A673 (cell line): Measurements from ENCODE around the gene CYTH3. TPM values are rescaled to one million over a fixed set of nuclear protein-coding genes. Genes with fewer than 3 reads are reported as not detected.
A peak's percentile ranks its signal among the peaks of the same experiment; 100 is the strongest.

Experiments used
- BruUV-seq: library from RNA; stranded (reverse); fragments of 400-500 nt; replicated peaks from 2 replicates; lab custom pipeline; 2021; lab: Mats Ljungman, UMichigan
- CTCF ChIA-PET: fragments of 300-600 bp; sonication (Branson Sonifier 250); formaldehyde crosslinking; loops from one replicate; lab custom pipeline; 2022; ENCODE audit warnings: antibody characterized with exemption; lab: Charles Lee
- POLR2A ChIA-PET: fragments of 300-600 bp; sonication (Branson Sonifier 250); formaldehyde crosslinking; loops from one replicate; lab custom pipeline; 2022; ENCODE audit warnings: antibody characterized with exemption; ENCODE audit not compliant: low non-redundant PET; lab: Charles Lee
- DNase-seq: peaks from one replicate; pipeline ENCODE4 v3.0.0-alpha.2; 2015; ENCODE audit warnings: low spot score
- H3K27ac ChIP-seq: fragments of 200-600 bp; sonication (generic); 2 replicates; pipeline ENCODE4 v1.5.1; 2016; ENCODE audit warnings: mixed run types, low read depth, mild to moderate bottlenecking, mixed read lengths, antibody characterized with exemption, low read length; ENCODE audit not compliant: poor library complexity, severe bottlenecking
- H3K27me3 ChIP-seq: fragments of 200-600 bp; sonication (generic); replicated peaks from 2 replicates; pipeline ENCODE4 v1.6.1; 2017; ENCODE audit warnings: mixed run types, low read depth, mild to moderate bottlenecking, mixed read lengths, antibody characterized with exemption, low read length; ENCODE audit not compliant: insufficient read depth, poor library complexity
- H3K36me3 ChIP-seq: fragments of 200-600 bp; sonication (generic); 2 replicates; pipeline ENCODE4 v1.6.1; 2016; ENCODE audit warnings: mixed run types, mild to moderate bottlenecking, mixed read lengths, antibody characterized with exemption, low read length; ENCODE audit not compliant: insufficient read depth, poor library complexity, severe bottlenecking
- H3K4me1 ChIP-seq: fragments of 200-600 bp; sonication (generic); 2 replicates; pipeline ENCODE4 v1.6.1; 2017; ENCODE audit warnings: mixed run types, mild to moderate bottlenecking, mixed read lengths, antibody characterized with exemption, low read length; ENCODE audit not compliant: insufficient read depth, poor library complexity, severe bottlenecking
- H3K4me3 ChIP-seq: fragments of 200-600 bp; sonication (generic); 2 replicates; pipeline ENCODE4 v1.5.1; 2016; ENCODE audit warnings: low read depth, mixed run types, mild to moderate bottlenecking, mixed read lengths, low read length; ENCODE audit not compliant: poor library complexity, severe bottlenecking
- H3K9me3 ChIP-seq: fragments of 200-600 bp; sonication (generic); 2 replicates; pipeline ENCODE4 v1.6.1; 2016; ENCODE audit warnings: mixed run types, low read depth, mild to moderate bottlenecking, mixed read lengths, antibody characterized with exemption, low read length; ENCODE audit not compliant: poor library complexity, severe bottlenecking
- CTCF ChIP-seq: fragments of 300-800, 200-600 bp; sonication (generic); conservative IDR thresholded peaks from 2 replicates; pipeline ENCODE4 v1.5.1; 2017; ENCODE audit warnings: low read depth, mild to moderate bottlenecking, antibody characterized with exemption, low read length, moderate library complexity, mixed read lengths
- EZH2 ChIP-seq: fragments of 200-600 bp; sonication (generic); IDR thresholded peaks from 2 replicates; pipeline ENCODE4 v1.6.1; 2017; ENCODE audit warnings: borderline replicate concordance, low read depth, mild to moderate bottlenecking, mixed read lengths, antibody characterized with exemption, low read length; ENCODE audit not compliant: poor library complexity, severe bottlenecking
- intact Hi-C: fragments of 100-400 bp; cut with micrococcal nuclease; formaldehyde crosslinking; loops from one replicate; pipeline ENCODE4 v1.10.0; 2022; ENCODE audit not compliant: unreplicated experiment
- total RNA-seq: library from RNA; stranded (reverse); gene quantifications from 2 replicates; pipeline ENCODE4 v1.2.3, GENCODE V29; 2021

The CYTH3 gene
- total RNA-seq, 1 experiment from 2014 or later = 20.2 TPM

- Histone ChIP-seq H3K27ac (peak overlapping the region; percentile 26), H3K27me3 (no peaks in the 10 kb centered on the region), H3K36me3 (no peaks in the 10 kb centered on the region), H3K4me3 (no peak overlapping the region), H3K9me3 (no peaks in the 10 kb centered on the region), H3K4me1 (peaks cover 63% of the 10 kb centered on the region)
- peak; percentile 35 for DNase-seq
- ChIA-PET CTCF (no interaction called here), POLR2A (no interaction called here)
- BruUV-seq = no TSS peak
- intact Hi-C loops = no loop called here
- TF ChIP-seq EZH2 (no peak), CTCF (no peak)
Observed at GRCh38 chr7:6258440-6259182, 13.8 kb downstream of the CYTH3 start.

- intact Hi-C loops = no loop called here
- Histone ChIP-seq H3K4me3 (no peak overlapping the region), H3K36me3 (no peaks in the 10 kb centered on the region), H3K27ac (peak overlapping the region; percentile 26), H3K27me3 (no peaks in the 10 kb centered on the region), H3K4me1 (peaks cover 64% of the 10 kb centered on the region), H3K9me3 (no peaks in the 10 kb centered on the region)
- CTCF ChIA-PET = no interaction called here
- no peak for TF ChIP-seq EZH2
- TF ChIP-seq CTCF = no peak
- POLR2A ChIA-PET = no interaction called here
- DNase-seq = peak; percentile 35
- BruUV-seq = no TSS peak
Observed at GRCh38 chr7:6257675-6258074, 14.7 kb downstream of the CYTH3 start.

GRCh38 chr7:6256677-6257535 is 15.5 kb downstream of the CYTH3 start:
- peaks cover 64% of the 10 kb centered on the region for H3K4me1 ChIP-seq
- peak overlapping the region; percentile 73 for H3K27ac ChIP-seq
- intact Hi-C loops = no loop called here
- BruUV-seq = no TSS peak
- TF ChIP-seq CTCF (no peak), EZH2 (no peak)
- no peaks in the 10 kb centered on the region for H3K27me3 ChIP-seq
- peak; percentile 64 for DNase-seq
- CTCF ChIA-PET = no interaction called here
- POLR2A ChIA-PET = no interaction called here
- no peaks in the 10 kb centered on the region for H3K9me3 ChIP-seq
- H3K4me3 ChIP-seq = no peak overlapping the region
- no peaks in the 10 kb centered on the region for H3K36me3 ChIP-seq
